Measurements from ENCODE around the gene STK38L.
"Not testable (repeated sequence)": the region's sequence is repeated elsewhere in the genome, so short reads cannot be mapped to it uniquely, and the experiment has no call there.

The STK38L gene

DNA sequence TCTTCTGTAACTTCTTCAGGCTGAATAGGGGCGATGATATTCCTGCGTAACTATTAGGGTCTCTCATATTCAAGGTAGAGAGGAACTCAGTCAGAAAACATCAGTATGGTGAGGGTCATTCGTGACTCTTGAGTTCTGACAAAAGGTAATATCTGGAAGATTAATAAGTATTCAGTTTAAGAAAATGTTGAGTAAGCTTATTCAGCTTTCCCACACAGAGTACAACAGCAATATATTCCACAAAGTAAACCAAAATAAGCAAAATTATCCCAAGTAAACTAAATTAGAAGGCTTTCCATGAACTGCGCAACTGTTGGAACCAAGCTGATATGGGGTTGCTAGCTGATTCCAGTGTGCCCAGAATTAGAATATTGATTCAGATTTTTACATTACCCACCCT is 12.7 kb upstream of the STK38L start:
- H3K4me3 ChIP-seq (ENCODE audit: low read depth, low read length); H3K9me3 ChIP-seq (ENCODE audit: control insufficient read depth, insufficient read depth, low read length); H3K27me3 ChIP-seq (ENCODE audit: control insufficient read depth, insufficient read depth, low read length); H3K9ac ChIP-seq (ENCODE audit: low read depth, low read length); H3K4me1 ChIP-seq (ENCODE audit: control insufficient read depth, insufficient read depth, low read length); H3K27ac ChIP-seq (ENCODE audit: low read depth, low read length); H3K36me3 ChIP-seq (ENCODE audit: control insufficient read depth, insufficient read depth, low read length): not testable (repeated sequence)

DNA sequence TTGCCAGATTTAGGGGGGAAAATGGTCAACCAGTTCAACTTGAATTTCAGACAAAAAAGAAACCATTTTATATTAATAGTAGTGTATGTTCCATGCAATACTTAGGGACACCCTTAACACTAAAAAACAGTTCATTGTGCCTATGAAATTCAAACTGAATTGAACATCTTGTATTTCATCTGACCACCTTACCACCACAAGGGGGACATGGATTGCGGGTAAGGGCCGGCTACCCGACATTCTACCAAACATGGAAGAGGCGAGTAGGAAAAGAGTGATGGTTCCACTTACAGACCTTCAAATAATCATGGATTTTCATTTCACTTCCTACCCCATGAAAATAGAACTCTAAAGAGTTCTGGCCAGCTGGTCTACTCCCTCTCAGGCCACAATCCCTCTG is 10.3 kb upstream of the STK38L start:
- Histone ChIP-seq H3K4me1 (ENCODE audit: control insufficient read depth, insufficient read depth, low read length) (no peaks in the 10 kb centered on the region; the same call in 1 of the 2 replicates), H3K9me3 (ENCODE audit: control insufficient read depth, insufficient read depth, low read length) (no peaks in the 10 kb centered on the region), H3K36me3 (ENCODE audit: control insufficient read depth, insufficient read depth, low read length) (no peaks in the 10 kb centered on the region), H3K9ac (ENCODE audit: low read depth, low read length) (no peak overlapping the region), H3K27ac (ENCODE audit: low read depth, low read length) (no peak overlapping the region), H3K4me3 (ENCODE audit: low read depth, low read length) (no peak overlapping the region), H3K27me3 (ENCODE audit: control insufficient read depth, insufficient read depth, low read length) (no peaks in the 10 kb centered on the region)

DNA sequence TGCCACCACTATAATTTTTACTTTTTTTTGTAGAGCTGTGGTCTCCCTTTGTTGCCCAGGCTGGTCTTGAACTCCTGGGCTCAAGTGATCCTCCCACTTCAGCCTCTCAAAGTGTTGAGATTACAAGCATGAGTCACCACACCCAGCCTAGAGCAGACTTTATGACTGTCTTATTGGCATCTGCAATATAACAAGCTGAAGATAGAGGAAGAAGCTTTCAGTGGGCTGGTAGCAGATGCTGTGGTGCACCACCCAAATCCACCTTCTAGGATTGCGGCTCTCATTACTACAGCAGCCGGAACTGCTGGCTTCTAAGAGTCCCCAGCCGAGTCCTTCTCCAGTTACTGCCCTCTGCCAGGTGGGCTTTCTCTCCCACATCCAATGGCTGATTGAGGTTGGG is 7.6 kb upstream of the STK38L start:
- Histone ChIP-seq H3K9me3 (ENCODE audit: control insufficient read depth, insufficient read depth, low read length) (no peaks in the 10 kb centered on the region), H3K4me3 (ENCODE audit: low read depth, low read length) (no peak overlapping the region), H3K27ac (ENCODE audit: low read depth, low read length) (no peak overlapping the region), H3K27me3 (ENCODE audit: control insufficient read depth, insufficient read depth, low read length) (no peaks in the 10 kb centered on the region), H3K36me3 (ENCODE audit: control insufficient read depth, insufficient read depth, low read length) (no peaks in the 10 kb centered on the region), H3K9ac (ENCODE audit: low read depth, low read length) (no peak overlapping the region), H3K4me1 (ENCODE audit: control insufficient read depth, insufficient read depth, low read length) (no peaks in the 10 kb centered on the region; the same call in 1 of the 2 replicates)

DNA sequence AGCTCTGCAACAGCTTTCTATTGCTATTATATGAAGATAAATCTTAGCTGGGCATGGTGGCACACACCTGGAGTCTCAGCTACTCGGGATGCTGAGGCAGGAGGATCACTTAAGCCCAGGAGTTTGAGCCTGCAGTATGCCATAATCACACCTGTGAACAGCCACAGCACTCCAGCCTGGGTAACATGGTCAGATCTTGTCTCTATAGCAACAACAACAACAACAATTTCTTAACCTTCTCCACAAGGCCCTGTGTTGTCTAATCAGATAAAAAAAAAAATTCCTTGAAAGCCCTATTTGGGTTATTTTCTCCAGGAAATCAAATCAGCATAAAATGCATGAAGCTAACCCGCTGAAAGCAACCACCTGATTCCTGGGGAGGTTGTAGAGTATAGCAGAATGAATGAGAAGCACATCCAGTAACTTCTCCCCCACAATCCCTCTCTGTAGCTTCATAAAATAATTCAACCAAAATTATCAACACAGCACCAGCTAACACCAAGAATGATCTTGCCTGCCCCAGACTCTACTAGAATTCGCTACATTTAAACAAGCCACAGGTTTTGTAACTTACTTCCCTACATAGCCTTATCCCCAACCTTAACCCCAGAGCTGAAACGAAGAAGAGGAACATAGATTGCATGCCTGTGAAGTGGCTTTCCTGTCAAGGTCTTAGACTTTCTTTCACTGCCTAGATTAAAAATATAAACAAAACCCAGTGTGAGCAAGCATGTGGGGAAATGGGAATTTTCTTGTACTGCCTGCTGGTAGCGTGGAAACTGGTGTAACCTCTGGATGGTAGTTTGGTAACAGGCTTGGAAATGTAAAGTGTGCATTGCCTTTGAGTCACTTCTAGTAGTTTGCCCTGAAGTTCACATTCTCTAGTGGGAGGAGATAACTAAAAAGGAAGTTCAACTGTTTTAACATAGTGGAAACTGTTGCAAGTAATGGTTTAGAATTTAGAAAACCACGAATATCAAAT is 6.0 kb upstream of the STK38L start:
- Histone ChIP-seq H3K9ac (ENCODE audit: low read depth, low read length) (no peak overlapping the region), H3K9me3 (ENCODE audit: control insufficient read depth, insufficient read depth, low read length) (no peaks in the 10 kb centered on the region), H3K27ac (ENCODE audit: low read depth, low read length) (no peak overlapping the region), H3K4me3 (ENCODE audit: low read depth, low read length) (no peak overlapping the region), H3K27me3 (ENCODE audit: control insufficient read depth, insufficient read depth, low read length) (no peaks in the 10 kb centered on the region), H3K4me1 (ENCODE audit: control insufficient read depth, insufficient read depth, low read length) (no peaks in the 10 kb centered on the region; the same call in 1 of the 2 replicates), H3K36me3 (ENCODE audit: control insufficient read depth, insufficient read depth, low read length) (no peaks in the 10 kb centered on the region)

DNA sequence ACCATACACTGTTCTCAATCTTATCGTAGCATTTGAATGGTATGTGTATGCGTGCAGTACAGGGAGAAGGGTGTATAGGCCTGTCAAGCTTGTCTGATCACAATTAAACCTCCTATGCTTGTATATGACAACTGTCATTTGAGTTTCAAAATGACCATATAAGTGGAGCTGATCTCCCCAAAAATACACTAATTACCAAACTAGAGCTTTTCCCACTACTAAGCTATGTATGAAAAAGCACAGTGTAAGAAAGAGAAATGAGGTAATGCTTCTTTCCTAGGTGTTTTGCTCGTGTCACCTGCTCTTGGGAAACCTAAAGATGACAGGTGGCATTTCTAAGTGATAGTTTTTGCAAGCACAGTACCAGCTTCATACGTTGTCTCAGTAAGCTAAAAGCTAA is 1.1 kb upstream of the STK38L start:
- H3K27me3 ChIP-seq (ENCODE audit: control insufficient read depth, insufficient read depth, low read length), result no peaks in the 10 kb centered on the region
- H3K9me3 ChIP-seq (ENCODE audit: control insufficient read depth, insufficient read depth, low read length), result 0 out of 2 replicates have a peak, but pooled peaks cover 2% of the 10 kb centered on the region
- H3K27ac ChIP-seq (ENCODE audit: low read depth, low read length), result no peak overlapping the region
- H3K9ac ChIP-seq (ENCODE audit: low read depth, low read length), result no peak overlapping the region
- no peaks in the 10 kb centered on the region for H3K36me3 ChIP-seq (ENCODE audit: control insufficient read depth, insufficient read depth, low read length)
- peaks cover 23% of the 10 kb centered on the region for H3K4me1 ChIP-seq (ENCODE audit: control insufficient read depth, insufficient read depth, low read length)
- no peak overlapping the region for H3K4me3 ChIP-seq (ENCODE audit: low read depth, low read length)

DNA sequence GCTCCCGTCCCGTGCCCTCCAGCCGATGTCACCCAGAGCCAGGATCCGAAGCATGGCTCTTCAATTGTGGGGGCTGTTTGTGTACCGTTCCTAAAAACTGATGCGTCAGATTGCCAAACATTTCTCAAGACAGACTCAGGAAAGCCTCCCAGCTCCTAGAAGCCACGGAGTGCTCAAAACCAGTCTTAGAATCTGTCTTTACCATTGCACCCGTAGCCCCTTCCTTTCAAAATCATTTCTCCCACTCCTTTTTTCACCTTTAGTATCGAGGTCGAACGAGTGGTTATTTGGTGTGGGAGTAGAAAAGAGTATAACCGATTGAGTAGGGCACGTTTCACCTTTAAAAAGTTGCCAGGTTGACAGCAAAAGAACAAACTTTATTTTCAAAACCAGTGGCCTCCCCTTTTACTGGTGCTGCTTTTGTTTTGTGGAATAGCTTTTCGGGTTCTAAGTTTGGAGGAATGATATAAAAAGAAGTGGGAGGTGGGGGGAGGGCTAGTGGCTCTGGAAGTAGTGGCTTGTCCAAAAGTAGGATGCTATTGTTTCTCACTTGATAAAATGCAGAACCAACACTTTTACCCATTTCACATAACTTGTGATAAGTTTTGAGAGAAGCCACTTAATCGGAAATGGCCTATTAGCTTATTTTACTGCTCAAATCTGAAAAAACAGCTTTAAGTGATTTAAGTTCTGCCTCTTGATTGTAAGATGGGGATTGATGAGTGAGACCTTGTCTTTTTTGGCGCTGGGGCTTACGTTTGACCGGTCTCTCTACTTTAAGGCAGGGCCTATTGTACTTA is 803 bp downstream of the STK38L start:
- Histone ChIP-seq H3K27me3 (ENCODE audit: control insufficient read depth, insufficient read depth, low read length) (no peaks in the 10 kb centered on the region), H3K4me1 (ENCODE audit: control insufficient read depth, insufficient read depth, low read length) (peaks cover 23% of the 10 kb centered on the region), H3K4me3 (ENCODE audit: low read depth, low read length) (peak overlapping the region; percentile 77), H3K27ac (ENCODE audit: low read depth, low read length) (peak overlapping the region; percentile 73), H3K9me3 (ENCODE audit: control insufficient read depth, insufficient read depth, low read length) (0 out of 2 replicates have a peak, but pooled peaks cover 2% of the 10 kb centered on the region), H3K36me3 (ENCODE audit: control insufficient read depth, insufficient read depth, low read length) (no peaks in the 10 kb centered on the region), H3K9ac (ENCODE audit: low read depth, low read length) (peak overlapping the region; percentile 79)

DNA sequence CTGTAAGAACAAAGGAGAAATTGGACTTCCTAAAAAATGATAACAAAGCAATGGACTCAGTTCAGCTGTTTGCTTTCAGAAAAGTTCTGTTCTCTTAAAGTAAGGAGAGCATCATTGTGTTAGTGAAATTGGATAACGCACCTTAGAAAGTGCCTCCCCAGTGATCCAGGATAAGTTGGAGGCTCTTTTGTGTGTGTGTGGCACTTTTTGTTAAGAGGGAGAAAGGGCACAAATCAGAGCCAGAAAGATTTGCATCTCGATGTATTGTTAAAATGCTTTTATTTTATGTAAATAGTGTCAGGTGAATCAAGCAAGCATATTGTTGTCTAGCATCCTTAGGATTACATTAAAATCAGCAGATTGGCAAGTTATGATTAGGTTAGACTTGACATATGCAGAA is 2.1 kb downstream of the STK38L start:
- Histone ChIP-seq H3K27ac (ENCODE audit: low read depth, low read length) (no peak overlapping the region), H3K9ac (ENCODE audit: low read depth, low read length) (peak overlapping the region; percentile 54; the same call in 1 of the 2 replicates), H3K4me3 (ENCODE audit: low read depth, low read length) (peak overlapping the region; percentile 77)

DNA sequence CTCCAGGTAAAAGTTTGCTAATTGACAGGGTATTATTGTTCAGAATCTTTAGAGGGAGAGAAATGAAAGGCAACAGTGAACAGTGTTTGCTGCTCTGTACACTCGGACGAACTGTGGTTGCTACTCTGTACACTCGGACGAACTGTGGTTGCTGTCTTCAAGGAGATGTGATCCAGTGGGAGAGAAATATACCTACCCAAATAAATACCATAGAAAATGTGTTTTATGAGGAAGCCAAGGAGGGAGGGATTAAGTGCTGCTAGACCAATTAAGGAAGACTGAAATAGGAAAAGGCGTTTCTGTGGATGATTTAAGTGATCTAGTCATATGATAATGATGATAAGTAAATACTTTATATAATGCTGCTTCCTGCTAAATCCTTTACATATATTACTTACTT is 2.7 kb downstream of the STK38L start:
- no peak overlapping the region for H3K27ac ChIP-seq (ENCODE audit: low read depth, low read length)
- H3K27me3 ChIP-seq (ENCODE audit: control insufficient read depth, insufficient read depth, low read length), result no peaks in the 10 kb centered on the region
- H3K9ac ChIP-seq (ENCODE audit: low read depth, low read length), result no peak overlapping the region
- 0 out of 2 replicates have a peak overlapping the region, but pooled peaks have one; percentile 77 for H3K4me3 ChIP-seq (ENCODE audit: low read depth, low read length)
- H3K9me3 ChIP-seq (ENCODE audit: control insufficient read depth, insufficient read depth, low read length), result 0 out of 2 replicates have a peak, but pooled peaks cover 2% of the 10 kb centered on the region
- H3K4me1 ChIP-seq (ENCODE audit: control insufficient read depth, insufficient read depth, low read length), result peaks cover 26% of the 10 kb centered on the region
- H3K36me3 ChIP-seq (ENCODE audit: control insufficient read depth, insufficient read depth, low read length), result no peaks in the 10 kb centered on the region

More for the DNA sequence above, 2.1 kb downstream of the STK38L start:
- H3K9me3 ChIP-seq (ENCODE audit: control insufficient read depth, insufficient read depth, low read length), result 0 out of 2 replicates have a peak, but pooled peaks cover 2% of the 10 kb centered on the region
- H3K36me3 ChIP-seq (ENCODE audit: control insufficient read depth, insufficient read depth, low read length), result no peaks in the 10 kb centered on the region
- H3K27me3 ChIP-seq (ENCODE audit: control insufficient read depth, insufficient read depth, low read length), result no peaks in the 10 kb centered on the region
- peaks cover 23% of the 10 kb centered on the region for H3K4me1 ChIP-seq (ENCODE audit: control insufficient read depth, insufficient read depth, low read length)

DNA sequence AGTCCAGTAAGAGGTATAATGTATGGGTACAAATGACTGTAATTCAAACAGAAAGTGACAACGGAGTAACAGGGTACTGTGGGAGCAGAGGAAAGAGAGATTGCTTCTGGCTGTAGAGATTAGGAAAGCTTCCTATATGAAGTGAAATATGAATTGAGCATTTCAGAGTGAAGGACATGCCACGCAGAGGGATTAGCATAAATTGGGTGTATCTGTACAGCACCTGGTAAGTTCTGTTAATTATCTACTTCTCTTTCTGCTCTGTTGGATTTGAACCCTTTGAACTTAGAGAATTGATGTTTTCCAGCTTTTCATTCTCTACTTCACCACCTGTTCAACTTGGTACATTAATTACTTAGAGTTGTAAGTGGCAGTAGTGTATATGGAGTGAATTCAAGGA is 8.8 kb downstream of the STK38L start:
- Histone ChIP-seq H3K4me3 (ENCODE audit: low read depth, low read length) (no peak overlapping the region), H3K9me3 (ENCODE audit: control insufficient read depth, insufficient read depth, low read length) (no peaks in the 10 kb centered on the region), H3K27me3 (ENCODE audit: control insufficient read depth, insufficient read depth, low read length) (no peaks in the 10 kb centered on the region), H3K9ac (ENCODE audit: low read depth, low read length) (no peak overlapping the region), H3K27ac (ENCODE audit: low read depth, low read length) (no peak overlapping the region), H3K4me1 (ENCODE audit: control insufficient read depth, insufficient read depth, low read length) (0 out of 2 replicates have a peak, but pooled peaks cover 3% of the 10 kb centered on the region), H3K36me3 (ENCODE audit: control insufficient read depth, insufficient read depth, low read length) (no peaks in the 10 kb centered on the region)

DNA sequence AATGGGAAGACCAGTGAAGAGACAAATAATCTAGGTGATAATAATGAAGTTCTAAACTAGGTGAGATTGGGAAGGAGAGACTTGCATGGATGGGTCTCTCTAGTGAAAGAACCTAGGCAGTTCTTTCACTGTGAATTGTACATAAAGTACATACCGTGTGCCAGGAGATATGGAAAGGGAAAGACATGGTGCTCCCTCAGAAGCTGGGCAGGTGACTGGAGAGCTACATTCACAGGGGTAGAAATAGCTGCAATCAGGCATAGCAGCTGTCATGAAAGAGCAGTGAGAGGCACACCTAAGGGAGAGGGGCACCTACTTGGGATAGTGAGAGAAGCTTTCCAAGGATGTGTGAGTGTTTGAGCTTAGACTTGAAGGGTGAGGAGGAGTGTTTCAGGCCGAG is 9.3 kb downstream of the STK38L start:
- H3K9me3 ChIP-seq (ENCODE audit: control insufficient read depth, insufficient read depth, low read length), result no peaks in the 10 kb centered on the region
- H3K27ac ChIP-seq (ENCODE audit: low read depth, low read length), result no peak overlapping the region
- H3K27me3 ChIP-seq (ENCODE audit: control insufficient read depth, insufficient read depth, low read length), result no peaks in the 10 kb centered on the region
- H3K9ac ChIP-seq (ENCODE audit: low read depth, low read length), result no peak overlapping the region
- no peaks in the 10 kb centered on the region for H3K36me3 ChIP-seq (ENCODE audit: control insufficient read depth, insufficient read depth, low read length)
- 0 out of 2 replicates have a peak, but pooled peaks cover 3% of the 10 kb centered on the region for H3K4me1 ChIP-seq (ENCODE audit: control insufficient read depth, insufficient read depth, low read length)
- no peak overlapping the region for H3K4me3 ChIP-seq (ENCODE audit: low read depth, low read length)

Measured in HUES48 (cell line).